Endothelial cell (in vitro differentiated cells): ENCODE measurements around the gene NF2. TPM values are rescaled to one million over a fixed set of nuclear protein-coding genes. Genes with fewer than 3 reads are reported as not detected.
A peak's percentile ranks its signal among the peaks of the same experiment; 100 is the strongest.

Source experiments
- DNase-seq: peaks from one replicate; pipeline ENCODE4 v3.0.0; 2021; ENCODE audit warnings: low spot score
- H3K27ac Mint-ChIP-seq: one replicate; pipeline ENCODE4 v1.8.0; 2021; ENCODE audit warnings: mixed read lengths, inconsistent platforms; ENCODE audit not compliant: unreplicated experiment
- H3K27me3 Mint-ChIP-seq: one replicate; pipeline ENCODE4 v1.8.0; 2021; ENCODE audit warnings: mild to moderate bottlenecking, moderate library complexity, mixed read lengths, inconsistent platforms; ENCODE audit not compliant: unreplicated experiment
- H3K36me3 Mint-ChIP-seq: one replicate; pipeline ENCODE4 v1.8.0; 2021; ENCODE audit warnings: mild to moderate bottlenecking, low read depth, mixed read lengths, inconsistent platforms; ENCODE audit not compliant: unreplicated experiment
- H3K4me1 Mint-ChIP-seq: one replicate; pipeline ENCODE4 v1.8.0; 2021; ENCODE audit warnings: mild to moderate bottlenecking, mixed read lengths, inconsistent platforms; ENCODE audit not compliant: unreplicated experiment
- H3K4me3 Mint-ChIP-seq: one replicate; pipeline ENCODE4 v1.8.0; 2021; ENCODE audit warnings: mild to moderate bottlenecking, mixed read lengths, inconsistent platforms; ENCODE audit not compliant: unreplicated experiment
- H3K9me3 Mint-ChIP-seq: one replicate; pipeline ENCODE4 v1.8.0; 2021; ENCODE audit warnings: mixed read lengths, inconsistent platforms; ENCODE audit not compliant: unreplicated experiment
- CTCF ChIP-seq: fragments of 200-600 bp; sonication (generic); IDR thresholded peaks from one replicate; pipeline ENCODE4 v1.5.0; 2021; ENCODE audit warnings: antibody characterized with exemption; ENCODE audit not compliant: unreplicated experiment
- total RNA-seq: library from RNA; stranded (reverse); fragmentation: NEBNext Ultra II Directional; extraction: Animal tissue kit (Norgen Biotek cat#: 25700); gene quantifications from one replicate; pipeline ENCODE4 v1.2.1, GENCODE V29; 2021; ENCODE audit not compliant: unreplicated experiment

The NF2 gene
- total RNA-seq, 1 donor from 2014 or later = 44.3 TPM

DNA sequence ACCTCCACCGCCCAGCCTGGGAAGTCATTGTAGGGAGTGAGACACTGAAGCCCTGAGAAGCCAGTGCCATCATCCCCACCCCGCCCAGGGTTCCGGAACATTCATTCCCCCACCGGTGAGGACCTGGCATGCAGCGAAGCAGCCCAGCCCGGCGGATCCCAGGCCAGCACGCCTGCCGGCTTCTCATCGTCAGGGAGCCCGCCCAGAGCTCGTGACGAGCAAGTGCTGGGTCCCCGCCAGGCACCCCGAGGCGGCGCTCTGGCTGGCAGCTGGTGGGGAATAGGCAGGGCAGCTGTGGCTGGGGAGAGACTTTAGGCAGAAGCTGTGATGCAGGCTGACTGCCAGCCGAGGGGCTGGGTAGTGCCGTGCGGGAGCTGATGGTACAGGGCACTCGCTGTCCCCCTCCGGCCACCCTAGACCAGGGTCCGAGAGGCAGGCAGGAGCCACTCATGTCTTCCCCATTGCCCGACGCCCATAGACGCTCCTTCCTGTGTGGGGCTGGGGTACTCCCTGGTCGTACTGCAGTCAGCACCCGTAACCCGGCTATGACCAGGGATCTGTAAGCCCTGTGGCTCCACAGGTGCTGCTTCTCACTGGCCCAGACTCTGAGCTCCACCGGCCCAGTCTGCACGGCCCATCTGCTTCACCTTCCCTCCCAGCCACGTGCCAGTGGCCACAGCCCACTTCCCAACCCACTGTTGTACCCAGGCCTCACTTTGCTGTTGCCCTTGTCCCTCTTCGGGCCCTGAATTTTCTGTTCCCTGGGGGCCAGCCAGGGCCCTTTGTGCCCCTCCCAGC is 91.9 kb downstream of the NF2 start:
- no peak for DNase-seq
- H3K9me3 Mint-ChIP-seq = no peaks in the 10 kb centered on the region
- peaks cover 3% of the 10 kb centered on the region for H3K27me3 Mint-ChIP-seq
- no peak overlapping the region for H3K27ac Mint-ChIP-seq
- no peaks in the 10 kb centered on the region for H3K36me3 Mint-ChIP-seq
- no peak for TF ChIP-seq CTCF
- peaks cover 2% of the 10 kb centered on the region for H3K4me1 Mint-ChIP-seq
- peak overlapping the region; percentile 21 for H3K4me3 Mint-ChIP-seq

DNA sequence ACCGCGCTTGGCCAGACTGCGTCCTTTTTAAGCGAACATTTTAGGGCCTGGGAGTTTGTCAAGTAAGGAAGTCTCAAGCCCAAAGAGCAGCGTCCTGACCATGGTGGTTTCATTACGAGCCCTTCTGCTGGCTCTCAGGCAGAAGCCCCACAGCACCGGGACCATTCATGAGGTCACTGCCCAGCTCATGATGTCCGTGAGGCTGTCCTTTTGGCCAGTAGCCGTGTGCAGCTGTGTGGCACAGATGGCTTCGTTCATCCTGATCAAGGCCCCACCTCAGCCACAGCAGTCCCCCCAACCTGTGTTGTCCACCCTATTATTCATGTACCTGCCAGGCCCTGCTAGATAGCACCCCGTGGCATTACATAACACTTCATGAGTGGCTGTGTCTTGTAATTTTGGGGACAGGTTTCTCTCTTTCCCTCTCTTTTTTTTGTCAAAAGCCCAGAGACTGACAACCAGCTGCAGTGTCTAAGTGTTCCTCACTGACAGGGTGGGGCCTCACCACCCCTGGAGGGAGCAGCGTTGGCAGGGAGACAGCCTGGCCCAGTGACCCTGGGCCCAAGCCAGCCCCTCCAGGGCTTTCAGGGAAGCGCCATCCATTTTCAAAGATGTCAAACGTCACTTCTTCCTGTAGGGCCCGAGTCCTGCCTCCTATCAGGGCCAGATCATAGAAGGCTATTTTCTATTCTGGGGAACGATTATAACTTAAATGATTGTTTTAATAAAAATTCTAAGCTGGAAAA is 94.6 kb downstream of the NF2 start:
- TF ChIP-seq CTCF = no peak
- no peaks in the 10 kb centered on the region for H3K36me3 Mint-ChIP-seq
- no peaks in the 10 kb centered on the region for H3K4me1 Mint-ChIP-seq
- no peak for DNase-seq
- H3K27me3 Mint-ChIP-seq = peaks cover 4% of the 10 kb centered on the region
- H3K9me3 Mint-ChIP-seq = no peaks in the 10 kb centered on the region
- H3K27ac Mint-ChIP-seq = no peak overlapping the region
- no peak overlapping the region for H3K4me3 Mint-ChIP-seq

- H3K9me3 Mint-ChIP-seq = no peaks in the 10 kb centered on the region
- DNase-seq = no peak
- H3K27me3 Mint-ChIP-seq = peaks cover 7% of the 10 kb centered on the region
- H3K27ac Mint-ChIP-seq = no peak overlapping the region
- no peaks in the 10 kb centered on the region for H3K36me3 Mint-ChIP-seq
- no peak for TF ChIP-seq CTCF
- peaks cover 2% of the 10 kb centered on the region for H3K4me1 Mint-ChIP-seq
- H3K4me3 Mint-ChIP-seq = no peak overlapping the region
Measured at GRCh38 chr22:29700206-29700899, 96.9 kb downstream of the NF2 start.

DNA sequence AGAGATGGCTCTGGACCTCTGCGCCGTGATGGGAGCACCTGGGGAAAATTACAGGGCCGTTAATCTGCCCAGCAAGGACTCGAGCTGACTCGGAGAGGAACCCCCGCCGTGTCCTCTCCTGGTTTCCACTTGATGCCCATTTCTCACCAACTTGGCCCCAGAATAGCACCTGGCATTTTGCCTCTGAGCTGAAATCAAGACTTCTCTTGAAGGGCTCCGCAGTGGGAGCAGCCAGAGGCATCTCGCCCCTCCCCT is 97.4 kb downstream of the NF2 start:
- Mint-ChIP-seq H3K27me3 (peaks cover 7% of the 10 kb centered on the region), H3K36me3 (no peaks in the 10 kb centered on the region), H3K4me3 (no peak overlapping the region), H3K9me3 (no peaks in the 10 kb centered on the region), H3K27ac (no peak overlapping the region), H3K4me1 (peaks cover 2% of the 10 kb centered on the region)
- no peak for TF ChIP-seq CTCF
- no peak for DNase-seq
